ENCODE measurements around the gene CDK14. TPM values are rescaled to one million over a fixed set of nuclear protein-coding genes. Genes with fewer than 3 reads are reported as not detected.

CDK14 gene
- total RNA-seq, 1 donor from 2014 or later, result 6.4 TPM

DNA sequence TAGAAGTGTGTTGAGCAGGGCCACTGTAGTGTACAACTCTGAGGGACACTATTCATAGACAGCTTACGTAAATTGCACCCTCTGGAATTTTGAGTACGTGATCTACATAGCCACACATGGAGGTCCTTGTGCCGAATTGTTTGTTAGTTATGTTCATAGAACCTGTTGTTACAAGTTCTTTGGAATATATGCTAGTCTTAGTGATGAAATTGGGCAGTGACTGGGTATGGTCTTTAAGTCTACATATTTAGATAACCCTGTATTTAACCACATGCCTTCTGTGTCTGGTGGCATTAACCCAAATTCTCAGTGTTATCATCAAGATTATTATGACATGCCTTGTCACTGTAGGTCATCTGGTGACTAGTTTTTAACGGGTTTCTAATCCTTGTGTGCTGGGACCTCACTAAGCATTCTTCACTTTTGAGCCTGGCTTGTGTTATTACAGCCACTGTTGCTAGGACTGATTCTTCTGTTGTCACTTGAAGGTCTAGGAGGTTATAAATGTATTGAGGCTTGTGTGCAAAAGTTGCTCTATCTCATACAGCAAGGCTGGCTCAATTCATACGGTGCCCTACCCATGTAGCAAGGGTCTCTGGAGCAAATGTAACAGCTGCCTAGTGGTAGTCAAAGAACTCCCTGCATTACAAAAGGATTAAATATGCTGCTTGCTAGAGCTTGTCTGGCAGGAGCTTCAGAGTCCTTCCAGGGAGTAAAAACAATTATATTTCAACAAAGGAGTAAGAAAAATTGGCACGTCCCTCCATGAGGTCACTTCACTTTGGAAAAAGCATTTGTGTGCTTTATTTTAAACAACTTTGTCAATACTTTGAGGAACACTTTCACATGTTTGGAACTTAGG is 65.4 kb downstream of the CDK14 start:
- no peak overlapping the region for H3K4me3 ChIP-seq (ENCODE audit: low read depth, low read length)
- TF ChIP-seq, protein P1, sequence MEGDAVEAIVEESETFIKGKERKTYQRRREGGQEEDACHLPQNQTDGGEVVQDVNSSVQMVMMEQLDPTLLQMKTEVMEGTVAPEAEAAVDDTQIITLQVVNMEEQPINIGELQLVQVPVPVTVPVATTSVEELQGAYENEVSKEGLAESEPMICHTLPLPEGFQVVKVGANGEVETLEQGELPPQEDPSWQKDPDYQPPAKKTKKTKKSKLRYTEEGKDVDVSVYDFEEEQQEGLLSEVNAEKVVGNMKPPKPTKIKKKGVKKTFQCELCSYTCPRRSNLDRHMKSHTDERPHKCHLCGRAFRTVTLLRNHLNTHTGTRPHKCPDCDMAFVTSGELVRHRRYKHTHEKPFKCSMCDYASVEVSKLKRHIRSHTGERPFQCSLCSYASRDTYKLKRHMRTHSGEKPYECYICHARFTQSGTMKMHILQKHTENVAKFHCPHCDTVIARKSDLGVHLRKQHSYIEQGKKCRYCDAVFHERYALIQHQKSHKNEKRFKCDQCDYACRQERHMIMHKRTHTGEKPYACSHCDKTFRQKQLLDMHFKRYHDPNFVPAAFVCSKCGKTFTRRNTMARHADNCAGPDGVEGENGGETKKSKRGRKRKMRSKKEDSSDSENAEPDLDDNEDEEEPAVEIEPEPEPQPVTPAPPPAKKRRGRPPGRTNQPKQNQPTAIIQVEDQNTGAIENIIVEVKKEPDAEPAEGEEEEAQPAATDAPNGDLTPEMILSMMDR (conservative IDR thresholded peaks at IDR 0.05; ENCODE audit: low read depth, low read length), result no peak
- DNase-seq (ENCODE audit: low read depth), result no peak

- H3K4me3 ChIP-seq (ENCODE audit: low read depth, low read length), result no peak overlapping the region
- TF ChIP-seq, protein P1 (conservative IDR thresholded peaks at IDR 0.05; ENCODE audit: low read depth, low read length), result no peak
- no peak for DNase-seq (ENCODE audit: low read depth)
These were observed 67.1 kb downstream of the CDK14 start for GRCh38 chr7:90663176-90663575.

DNA sequence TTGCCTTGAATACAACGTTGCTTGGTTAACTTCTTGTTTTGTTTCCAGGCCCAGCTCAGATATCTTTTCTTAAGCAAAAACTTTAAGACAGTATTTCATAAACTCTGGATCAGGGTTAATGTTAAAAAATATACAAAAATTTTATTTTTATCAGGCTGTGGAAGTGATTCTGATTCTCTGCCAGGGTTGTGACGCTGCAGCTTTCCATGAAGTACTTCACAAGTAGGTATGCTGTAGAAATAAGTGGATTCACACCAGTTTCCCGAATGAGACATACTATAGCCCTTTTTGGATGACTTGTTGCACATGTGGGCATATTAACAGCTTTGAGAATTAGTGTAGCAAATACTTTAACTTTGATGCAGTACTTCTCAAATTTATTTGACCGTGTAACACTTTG is 70.1 kb downstream of the CDK14 start:
- H3K4me3 ChIP-seq (ENCODE audit: low read depth, low read length), result no peak overlapping the region
- no peak for DNase-seq (ENCODE audit: low read depth)
- TF ChIP-seq, protein P1 (conservative IDR thresholded peaks at IDR 0.05; ENCODE audit: low read depth, low read length), result no peak

DNA sequence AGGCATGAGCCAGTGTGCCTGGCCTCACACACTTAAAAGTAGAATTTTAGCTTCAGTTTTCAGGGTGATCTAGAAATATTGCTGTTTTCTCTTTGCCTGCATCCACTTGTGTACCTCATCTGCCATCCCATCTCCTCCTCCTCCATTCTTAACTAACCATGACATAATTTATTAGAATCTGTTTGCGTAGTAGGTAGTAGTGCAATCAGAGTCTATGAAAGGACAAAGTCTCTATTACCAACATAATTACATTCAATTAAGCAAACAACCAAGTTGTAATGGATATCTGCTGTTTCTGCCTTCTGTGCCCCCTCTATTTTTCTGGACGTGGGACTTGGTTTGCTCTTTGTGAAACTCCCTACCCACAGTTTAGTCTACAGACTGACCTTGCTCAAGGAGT is 72.9 kb downstream of the CDK14 start:
- no peak overlapping the region for H3K4me3 ChIP-seq (ENCODE audit: low read depth, low read length)
- TF ChIP-seq, protein P1 (conservative IDR thresholded peaks at IDR 0.05; ENCODE audit: low read depth, low read length), result no peak
- DNase-seq (ENCODE audit: low read depth), result no peak

DNA sequence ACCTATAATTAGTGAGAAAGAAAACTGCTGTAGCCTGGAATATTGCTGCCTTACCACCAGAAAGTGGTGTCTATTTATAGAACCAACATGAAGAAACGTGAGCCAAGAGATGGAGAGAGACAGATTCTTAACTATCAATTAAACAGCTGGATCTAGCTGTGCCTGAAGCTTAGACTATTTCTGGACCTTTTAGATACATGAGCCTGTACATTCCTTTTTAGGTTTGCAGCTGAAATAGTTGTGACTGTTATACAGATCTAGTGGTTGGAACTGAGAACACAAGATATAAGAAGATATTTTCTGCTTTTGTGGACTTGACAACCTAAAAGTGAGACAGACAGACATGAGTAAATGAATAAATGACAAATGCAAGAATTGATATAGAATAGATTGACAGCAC is 73.4 kb downstream of the CDK14 start:
- no peak overlapping the region for H3K4me3 ChIP-seq (ENCODE audit: low read depth, low read length)
- DNase-seq (ENCODE audit: low read depth), result no peak
- TF ChIP-seq, protein P1 (conservative IDR thresholded peaks at IDR 0.05; ENCODE audit: low read depth, low read length), result no peak

- H3K4me3 ChIP-seq (ENCODE audit: low read depth, low read length), result no peak overlapping the region
- no peak for DNase-seq (ENCODE audit: low read depth)
- TF ChIP-seq, protein P1 (conservative IDR thresholded peaks at IDR 0.05; ENCODE audit: low read depth, low read length), result no peak
These were observed 75.5 kb downstream of the CDK14 start for GRCh38 chr7:90671571-90671970.

GRCh38 chr7:90672210-90672609 is 76.1 kb downstream of the CDK14 start:
- H3K4me3 ChIP-seq (ENCODE audit: low read depth, low read length), result no peak overlapping the region
- TF ChIP-seq, protein P1 (conservative IDR thresholded peaks at IDR 0.05; ENCODE audit: low read depth, low read length), result no peak
- no peak for DNase-seq (ENCODE audit: low read depth)
